HCEC 1CT (cell line): ENCODE data around the gene WDR18.
A peak's percentile ranks its signal among the peaks of the same experiment; 100 is the strongest.

ENCODE experiments used
- DNase-seq: peaks from one replicate; pipeline ENCODE4 v3.0.0-alpha.2; 2017

WDR18 gene

GRCh38 chr19:1025960-1026782, 42.0 kb downstream of the WDR18 start, which contains the start of gene CNN2:
Gene CNN2, plus strand, starts transcription at chr19:1026608. Its CDS starts 54 bp downstream, at chr19:1026662.
- DNase-seq: peak; percentile 83

GRCh38 chr19:1026783-1027649, 42.9 kb downstream of the WDR18 start:
- DNase-seq: peak; percentile 30

GRCh38 chr19:1027650-1028061, 43.5 kb downstream of the WDR18 start:
- DNase-seq: no peak

- DNase-seq: peak; percentile 92
These were observed 44.1 kb downstream of the WDR18 start for GRCh38 chr19:1028062-1028926.

- DNase-seq: no peak
These were observed 48.2 kb downstream of the WDR18 start for GRCh38 chr19:1032264-1032867.

GRCh38 chr19:1035998-1036621, 52.0 kb downstream of the WDR18 start:
- DNase-seq: no peak

GRCh38 chr19:1037621-1038064, 53.5 kb downstream of the WDR18 start:
- no peak for DNase-seq

GRCh38 chr19:1038978-1039645, 55.0 kb downstream of the WDR18 start:
- DNase-seq: no peak

GRCh38 chr19:1039646-1040475, 55.7 kb downstream of the WDR18 start, which contains the start of gene ABCA7:
Gene ABCA7, plus strand, starts transcription at chr19:1040107. Its CDS starts 1,255 bp downstream, at chr19:1041362.
- peak; percentile 96 for DNase-seq

GRCh38 chr19:1040476-1041271, 56.5 kb downstream of the WDR18 start:
- DNase-seq: peak; percentile 89

- DNase-seq: no peak
These were observed 57.2 kb downstream of the WDR18 start for GRCh38 chr19:1041272-1041834.

GRCh38 chr19:1041835-1042685, 57.9 kb downstream of the WDR18 start:
- no peak for DNase-seq

GRCh38 chr19:1042689-1043511, 58.8 kb downstream of the WDR18 start:
- no peak for DNase-seq
